Bronchial epithelial cell (primary cell): ENCODE data around the gene ADAMTS4. TPM values are rescaled to one million over a fixed set of nuclear protein-coding genes. Genes with fewer than 3 reads are reported as not detected.

Source experiments
- DNase-seq: peaks from one replicate; pipeline ENCODE4 v3.0.0-alpha.2; 2010; ENCODE audit warnings: low read depth
- FAIRE-seq: peaks from 2 replicates; lab custom pipeline; 2011; peaks lifted over from hg19 to GRCh38; lab: Jason Lieb, UNC
- H3K27me3 ChIP-seq: 2 replicates; pipeline ENCODE4 v1.5.1; 2011; ENCODE audit warnings: low read length; ENCODE audit not compliant: control insufficient read depth, insufficient read depth
- H3K36me3 ChIP-seq: 2 replicates; pipeline ENCODE4 v1.5.1; 2011; ENCODE audit warnings: low read length; ENCODE audit not compliant: control insufficient read depth, insufficient read depth
- H3K4me3 ChIP-seq: 2 replicates; pipeline ENCODE4 v1.5.1; 2011; ENCODE audit warnings: mild to moderate bottlenecking, low read depth, low read length, control low read depth
- total RNA-seq: library from RNA; depleted of rRNA; stranded (reverse); fragments of >200 nt; gene quantifications from 2 replicates; pipeline ENCODE4 v1.2.1, GENCODE V29; 2014
- TF ChIP-seq, protein P1 (sequence below): IDR thresholded peaks from 2 replicates; pipeline ENCODE4 v1.5.1; 2011; ENCODE audit warnings: mild to moderate bottlenecking, moderate library complexity, low read length, control low read depth, inconsistent platforms; ENCODE audit not compliant: insufficient read depth, severe bottlenecking

ADAMTS4 gene
- total RNA-seq, 1 donor from 2014 or later, result under 0.01 TPM

GRCh38 chr1:161159913-161160243 is 39.0 kb downstream of the ADAMTS4 start:
- H3K36me3 ChIP-seq, result peaks cover 16% of the 10 kb centered on the region
- FAIRE-seq, result no peak

GRCh38 chr1:161159087-161159912 is 39.6 kb downstream of the ADAMTS4 start, which contains the start of gene USP21:
Gene USP21, plus strand, starts transcription at chr1:161159500. Its CDS starts 1,141 bp downstream, at chr1:161160641.
- FAIRE-seq (no peak), DNase-seq (peak; percentile 71)
- Histone ChIP-seq H3K4me3 (peak within 1 kb of the TSS; percentile 87), H3K27me3 (no peaks in the 10 kb centered on the region), H3K36me3 (peaks cover 16% of the 10 kb centered on the region)
- TF ChIP-seq, protein P1, sequence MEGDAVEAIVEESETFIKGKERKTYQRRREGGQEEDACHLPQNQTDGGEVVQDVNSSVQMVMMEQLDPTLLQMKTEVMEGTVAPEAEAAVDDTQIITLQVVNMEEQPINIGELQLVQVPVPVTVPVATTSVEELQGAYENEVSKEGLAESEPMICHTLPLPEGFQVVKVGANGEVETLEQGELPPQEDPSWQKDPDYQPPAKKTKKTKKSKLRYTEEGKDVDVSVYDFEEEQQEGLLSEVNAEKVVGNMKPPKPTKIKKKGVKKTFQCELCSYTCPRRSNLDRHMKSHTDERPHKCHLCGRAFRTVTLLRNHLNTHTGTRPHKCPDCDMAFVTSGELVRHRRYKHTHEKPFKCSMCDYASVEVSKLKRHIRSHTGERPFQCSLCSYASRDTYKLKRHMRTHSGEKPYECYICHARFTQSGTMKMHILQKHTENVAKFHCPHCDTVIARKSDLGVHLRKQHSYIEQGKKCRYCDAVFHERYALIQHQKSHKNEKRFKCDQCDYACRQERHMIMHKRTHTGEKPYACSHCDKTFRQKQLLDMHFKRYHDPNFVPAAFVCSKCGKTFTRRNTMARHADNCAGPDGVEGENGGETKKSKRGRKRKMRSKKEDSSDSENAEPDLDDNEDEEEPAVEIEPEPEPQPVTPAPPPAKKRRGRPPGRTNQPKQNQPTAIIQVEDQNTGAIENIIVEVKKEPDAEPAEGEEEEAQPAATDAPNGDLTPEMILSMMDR, result peak; percentile 56

More at GRCh38 chr1:161159913-161160243, 39.0 kb downstream of the ADAMTS4 start:
- Histone ChIP-seq H3K27me3 (no peaks in the 10 kb centered on the region), H3K4me3 (peak overlapping the region; percentile 87)
- DNase-seq, result no peak
- TF ChIP-seq, protein P1, result no peak

- peaks cover 16% of the 10 kb centered on the region for H3K36me3 ChIP-seq
- FAIRE-seq (no peak), DNase-seq (peak; percentile 21)
- H3K4me3 ChIP-seq, result peak overlapping the region; percentile 87
- TF ChIP-seq, protein P1, result no peak
- H3K27me3 ChIP-seq, result no peaks in the 10 kb centered on the region
Observed at GRCh38 chr1:161158316-161159010, 40.4 kb downstream of the ADAMTS4 start.

- peaks cover 16% of the 10 kb centered on the region for H3K36me3 ChIP-seq
- FAIRE-seq (no peak), DNase-seq (no peak)
- H3K4me3 ChIP-seq, result no peak overlapping the region
- TF ChIP-seq, protein P1, result no peak
- H3K27me3 ChIP-seq, result no peaks in the 10 kb centered on the region
Observed at GRCh38 chr1:161157867-161158266, 41.0 kb downstream of the ADAMTS4 start.

GRCh38 chr1:161153682-161154337 is 45.0 kb downstream of the ADAMTS4 start, which contains the start of gene UFC1:
Gene UFC1, plus strand, starts transcription at chr1:161153978. Its CDS starts 20 bp downstream, at chr1:161153998.
- TF ChIP-seq, protein P1, result no peak
- Histone ChIP-seq H3K36me3 (peaks cover 3% of the 10 kb centered on the region), H3K4me3 (peak within 1 kb of the TSS; percentile 94), H3K27me3 (no peaks in the 10 kb centered on the region)
- DNase-seq, result peak; percentile 83
- no peak for FAIRE-seq
